BE2C (cell line): ENCODE measurements around the gene UPP1.

Experiments
- DNase-seq: peaks from one replicate; pipeline ENCODE4 v3.0.0-alpha.2; 2020
- H3K27me3 ChIP-seq: fragments of 250-450 bp; sonication (Bioruptor Pico); 2 replicates; pipeline ENCODE4 v1.5.1; 2020; ENCODE audit warnings: mild to moderate bottlenecking
- H3K36me3 ChIP-seq: fragments of 250-450 bp; sonication (Bioruptor Pico); 2 replicates; pipeline ENCODE4 v1.5.1; 2020; ENCODE audit warnings: mild to moderate bottlenecking
- H3K4me1 ChIP-seq: fragments of 250-450 bp; sonication (Bioruptor Pico); 2 replicates; pipeline ENCODE4 v1.5.1; 2020
- H3K4me3 ChIP-seq: 2 replicates; pipeline ENCODE4 v1.5.1; 2011; ENCODE audit warnings: low read depth, low read length
- H3K9me3 ChIP-seq: fragments of 250-450 bp; sonication (Bioruptor Pico); 2 replicates; pipeline ENCODE4 v1.5.1; 2020
- TF ChIP-seq, protein P1 (sequence below): IDR thresholded peaks from 2 replicates; pipeline ENCODE4 v1.5.1; 2012; ENCODE audit warnings: mild to moderate bottlenecking, low read depth, low read length

Gene UPP1

GRCh38 chr7:48087349-48087748 is 1.7 kb upstream of the UPP1 start:
- H3K27me3 ChIP-seq, result no peaks in the 10 kb centered on the region
- no peak for DNase-seq
- TF ChIP-seq, protein P1, sequence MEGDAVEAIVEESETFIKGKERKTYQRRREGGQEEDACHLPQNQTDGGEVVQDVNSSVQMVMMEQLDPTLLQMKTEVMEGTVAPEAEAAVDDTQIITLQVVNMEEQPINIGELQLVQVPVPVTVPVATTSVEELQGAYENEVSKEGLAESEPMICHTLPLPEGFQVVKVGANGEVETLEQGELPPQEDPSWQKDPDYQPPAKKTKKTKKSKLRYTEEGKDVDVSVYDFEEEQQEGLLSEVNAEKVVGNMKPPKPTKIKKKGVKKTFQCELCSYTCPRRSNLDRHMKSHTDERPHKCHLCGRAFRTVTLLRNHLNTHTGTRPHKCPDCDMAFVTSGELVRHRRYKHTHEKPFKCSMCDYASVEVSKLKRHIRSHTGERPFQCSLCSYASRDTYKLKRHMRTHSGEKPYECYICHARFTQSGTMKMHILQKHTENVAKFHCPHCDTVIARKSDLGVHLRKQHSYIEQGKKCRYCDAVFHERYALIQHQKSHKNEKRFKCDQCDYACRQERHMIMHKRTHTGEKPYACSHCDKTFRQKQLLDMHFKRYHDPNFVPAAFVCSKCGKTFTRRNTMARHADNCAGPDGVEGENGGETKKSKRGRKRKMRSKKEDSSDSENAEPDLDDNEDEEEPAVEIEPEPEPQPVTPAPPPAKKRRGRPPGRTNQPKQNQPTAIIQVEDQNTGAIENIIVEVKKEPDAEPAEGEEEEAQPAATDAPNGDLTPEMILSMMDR, result no peak
- peaks cover 15% of the 10 kb centered on the region for H3K4me1 ChIP-seq
- no peak overlapping the region for H3K4me3 ChIP-seq
- H3K9me3 ChIP-seq, result no peaks in the 10 kb centered on the region
- H3K36me3 ChIP-seq, result no peaks in the 10 kb centered on the region

- peak; percentile 88 for DNase-seq
- TF ChIP-seq, protein P1, result no peak
- Histone ChIP-seq H3K9me3 (no peaks in the 10 kb centered on the region), H3K4me3 (peak overlapping the region; percentile 79), H3K27me3 (no peaks in the 10 kb centered on the region), H3K36me3 (no peaks in the 10 kb centered on the region), H3K4me1 (peaks cover 15% of the 10 kb centered on the region)
Observed at GRCh38 chr7:48088559-48089045, 463 bp upstream of the UPP1 start.

DNA sequence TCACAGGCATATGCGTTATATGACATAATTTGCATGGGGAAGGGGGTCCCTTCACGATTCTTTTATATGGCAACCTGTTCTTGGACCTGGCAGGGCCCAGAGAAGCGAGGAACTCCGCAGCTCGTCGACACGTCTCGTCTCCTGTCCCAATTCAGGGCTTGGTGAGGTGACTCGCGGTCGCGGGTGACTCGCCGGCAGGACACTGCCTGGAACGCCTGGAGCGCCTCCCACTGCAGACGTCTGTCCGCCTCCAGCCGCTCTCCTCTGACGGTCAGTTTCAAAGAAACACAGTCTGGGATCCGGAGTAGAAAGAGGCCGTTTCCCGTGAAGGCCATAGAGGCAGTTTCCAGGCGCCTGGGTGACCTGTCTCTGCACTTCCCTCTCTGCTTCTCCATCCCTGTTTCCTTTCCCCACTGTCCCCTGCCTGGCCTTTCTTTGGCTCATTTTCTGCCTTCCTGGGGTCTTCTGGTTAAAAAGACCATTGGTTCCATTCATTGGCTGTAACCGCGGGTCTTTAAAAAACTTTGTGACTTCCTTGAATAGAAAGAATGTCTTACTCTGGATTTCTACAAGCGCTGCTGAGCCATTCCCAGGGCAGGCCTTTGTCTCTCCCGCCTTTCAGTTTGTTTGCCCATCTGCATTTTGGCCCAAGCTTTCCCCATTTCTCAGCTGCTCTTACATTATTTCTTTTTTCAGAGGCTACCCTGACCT is 1.2 kb downstream of the UPP1 start:
- no peaks in the 10 kb centered on the region for H3K36me3 ChIP-seq
- peaks cover 8% of the 10 kb centered on the region for H3K4me1 ChIP-seq
- TF ChIP-seq, protein P1, result no peak
- no peaks in the 10 kb centered on the region for H3K27me3 ChIP-seq
- no peaks in the 10 kb centered on the region for H3K9me3 ChIP-seq
- H3K4me3 ChIP-seq, result peak overlapping the region; percentile 79
- no peak for DNase-seq

DNA sequence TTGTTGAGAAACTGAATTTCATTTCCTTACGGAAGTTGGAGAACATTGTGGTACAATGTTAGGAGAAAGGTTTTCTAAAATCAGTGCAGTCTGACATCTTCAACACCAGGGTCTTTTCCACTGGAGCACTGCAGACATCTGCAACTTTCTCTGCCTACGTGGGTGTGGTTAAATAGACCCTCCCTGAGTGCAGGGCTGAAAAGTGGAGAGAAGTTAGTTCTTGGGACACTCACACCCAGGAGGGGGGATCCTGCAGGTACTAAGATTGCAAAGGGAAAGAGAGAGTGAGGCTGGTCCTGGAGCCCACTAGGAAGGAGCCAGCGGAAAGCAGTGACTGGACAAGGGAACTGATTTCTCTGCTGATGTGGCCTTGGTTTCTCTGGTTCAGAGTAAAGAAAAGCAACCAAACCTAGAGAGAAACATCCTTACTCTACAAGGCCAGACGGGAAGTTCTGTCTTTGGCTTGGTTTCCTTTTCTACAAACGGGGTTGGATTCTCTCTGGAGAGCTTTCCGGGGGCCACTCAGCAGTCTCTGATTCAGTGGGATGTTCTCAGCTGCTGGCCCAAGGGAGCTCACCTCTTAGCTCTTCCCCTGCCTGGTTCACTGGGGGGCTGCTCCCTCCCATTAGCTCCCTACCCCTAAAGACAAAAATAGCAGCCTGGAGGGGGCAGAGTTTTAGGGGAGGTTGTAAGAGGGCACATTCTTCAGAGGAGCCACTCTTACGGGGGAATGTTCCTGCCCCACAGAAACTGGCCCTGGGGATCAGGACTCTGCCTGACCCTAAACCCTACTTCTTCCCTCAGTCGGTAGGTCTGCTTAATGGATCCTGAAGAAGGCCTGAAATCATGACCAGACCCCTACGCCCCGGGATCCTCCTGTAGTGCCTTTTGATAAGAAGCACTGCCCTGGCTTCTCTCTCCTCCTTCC is 2.7 kb downstream of the UPP1 start:
- Histone ChIP-seq H3K4me3 (no peak overlapping the region), H3K4me1 (no peaks in the 10 kb centered on the region), H3K36me3 (no peaks in the 10 kb centered on the region), H3K9me3 (no peaks in the 10 kb centered on the region), H3K27me3 (no peaks in the 10 kb centered on the region)
- TF ChIP-seq, protein P1, result no peak
- DNase-seq, result no peak

DNA sequence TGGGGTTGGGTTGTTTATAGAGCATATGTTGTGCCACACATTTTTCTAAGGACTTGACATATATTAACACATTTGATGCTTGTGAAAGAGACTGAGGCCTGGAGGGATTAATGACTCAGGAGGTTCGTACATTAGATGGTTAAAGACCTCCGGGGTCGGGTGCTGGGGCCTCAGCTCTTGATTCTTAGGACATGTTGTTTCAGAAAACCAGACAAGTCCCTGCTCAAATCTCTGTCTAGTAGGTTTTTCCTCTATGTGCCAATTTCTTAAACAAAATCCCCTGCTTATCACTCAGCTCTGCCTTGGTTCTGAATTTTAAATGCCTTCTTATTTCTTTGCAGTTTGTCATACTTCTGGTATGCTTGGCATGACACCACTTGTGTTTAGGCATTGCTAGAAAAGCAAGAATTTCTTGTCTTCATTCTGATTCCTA is 5.8 kb downstream of the UPP1 start:
- no peaks in the 10 kb centered on the region; the same call in 1 of the 2 replicates for H3K36me3 ChIP-seq
- TF ChIP-seq, protein P1, result no peak
- H3K4me1 ChIP-seq, result no peaks in the 10 kb centered on the region
- DNase-seq, result no peak
- no peak overlapping the region for H3K4me3 ChIP-seq
- no peaks in the 10 kb centered on the region for H3K9me3 ChIP-seq
- no peaks in the 10 kb centered on the region for H3K27me3 ChIP-seq
